Measurements from ENCODE around the gene MRGPRG. TPM values are rescaled to one million over a fixed set of nuclear protein-coding genes. Genes with fewer than 3 reads are reported as not detected.
A peak's percentile ranks its signal among the peaks of the same experiment; 100 is the strongest.

Gene MRGPRG
- total and polyA plus RNA-seq, 4 donors, result not detected

- ATAC-seq (ENCODE audit: insufficient read depth, low FRiP score) (no peak), DNase-seq (no peak)
Measured at GRCh38 chr11:3222941-3223915, 4.6 kb upstream of the MRGPRG start.

GRCh38 chr11:3222003-3222855 is 3.6 kb upstream of the MRGPRG start:
- H3K27me3 ChIP-seq (ENCODE audit: control insufficient read depth in 3 of 3, insufficient read depth in 3 of 3, low read length in 2 of 3), result peaks cover 0 to 15% (median 5%) of the 10 kb centered on the region in 3 donors
- no peak for TF ChIP-seq CTCF (IDR thresholded peaks at IDR 0.05; ENCODE audit: control extremely low read depth, extremely low read depth)
- ATAC-seq (ENCODE audit: insufficient read depth, low FRiP score) (no peak), DNase-seq (no peak)
- no peaks in the 10 kb centered on the region for H3K9me3 ChIP-seq (ENCODE audit: control insufficient read depth in 4 of 4, insufficient read depth in 3 of 4, low read length in 3 of 4)
- 85 to 86% methylated on average over 37 of the region's 37 CpGs for WGBS, 2 donors
- no peak overlapping the region for H3K9ac ChIP-seq (ENCODE audit: insufficient read depth in 1 of 2, low read length in 2 of 2)
- H3K36me3 ChIP-seq (ENCODE audit: control insufficient read depth in 4 of 4, insufficient read depth in 4 of 4, low read length in 4 of 4), result no peaks in the 10 kb centered on the region
- H3K27ac ChIP-seq (ENCODE audit: low read depth in 1 of 2, low read length in 1 of 2), result no peak overlapping the region
- no peak overlapping the region for H3K4me3 ChIP-seq
- peaks cover 0 to 9% (median 3%) of the 10 kb centered on the region in 5 donors for H3K4me1 ChIP-seq (ENCODE audit: control insufficient read depth in 5 of 5, insufficient read depth in 5 of 5, low read length in 5 of 5)

More at GRCh38 chr11:3222941-3223915, 4.6 kb upstream of the MRGPRG start:
- WGBS, 2 donors, result 77 to 78% methylated on average over 36 of the region's 36 CpGs
- no peak overlapping the region for H3K27ac ChIP-seq (ENCODE audit: low read depth in 1 of 2, low read length in 1 of 2)
- H3K36me3 ChIP-seq (ENCODE audit: control insufficient read depth in 4 of 4, insufficient read depth in 4 of 4, low read length in 4 of 4), result no peaks in the 10 kb centered on the region
- peaks cover 0 to 15% (median 5%) of the 10 kb centered on the region in 3 donors for H3K27me3 ChIP-seq (ENCODE audit: control insufficient read depth in 3 of 3, insufficient read depth in 3 of 3, low read length in 2 of 3)
- no peak overlapping the region for H3K4me3 ChIP-seq
- no peak for TF ChIP-seq CTCF (IDR thresholded peaks at IDR 0.05; ENCODE audit: control extremely low read depth, extremely low read depth)
- no peak overlapping the region for H3K9ac ChIP-seq (ENCODE audit: insufficient read depth in 1 of 2, low read length in 2 of 2)
- H3K9me3 ChIP-seq (ENCODE audit: control insufficient read depth in 4 of 4, insufficient read depth in 3 of 4, low read length in 3 of 4), result no peaks in the 10 kb centered on the region
- H3K4me1 ChIP-seq (ENCODE audit: control insufficient read depth in 5 of 5, insufficient read depth in 5 of 5, low read length in 5 of 5), result peaks cover 0 to 9% (median 3%) of the 10 kb centered on the region in 5 donors

- ATAC-seq (ENCODE audit: insufficient read depth, low FRiP score) (no peak), DNase-seq (peak in 2 of 3 donors; percentile 10 to 16)
- TF ChIP-seq CTCF (IDR thresholded peaks at IDR 0.05; ENCODE audit: control extremely low read depth, extremely low read depth), result no peak
- 69 to 73% methylated on average over 27 of the region's 27 CpGs for WGBS, 2 donors
- no peaks in the 10 kb centered on the region for H3K9me3 ChIP-seq (ENCODE audit: control insufficient read depth in 4 of 4, insufficient read depth in 3 of 4, low read length in 3 of 4)
- H3K27me3 ChIP-seq (ENCODE audit: control insufficient read depth in 3 of 3, insufficient read depth in 3 of 3, low read length in 2 of 3), result peaks cover 0 to 21% (median 5%) of the 10 kb centered on the region in 3 donors
- peaks cover 0 to 9% (median 3%) of the 10 kb centered on the region in 5 donors for H3K4me1 ChIP-seq (ENCODE audit: control insufficient read depth in 5 of 5, insufficient read depth in 5 of 5, low read length in 5 of 5)
- H3K36me3 ChIP-seq (ENCODE audit: control insufficient read depth in 4 of 4, insufficient read depth in 4 of 4, low read length in 4 of 4), result no peaks in the 10 kb centered on the region
- H3K9ac ChIP-seq (ENCODE audit: insufficient read depth in 1 of 2, low read length in 2 of 2), result no peak overlapping the region
- H3K27ac ChIP-seq (ENCODE audit: low read depth in 1 of 2, low read length in 1 of 2), result no peak overlapping the region
- H3K4me3 ChIP-seq, result no peak overlapping the region
Measured at GRCh38 chr11:3221408-3222002, 2.9 kb upstream of the MRGPRG start.
